ENCODE results near the gene TMEM171. TPM values are rescaled to one million over a fixed set of nuclear protein-coding genes. Genes with fewer than 3 reads are reported as not detected.

TMEM171 gene
- total and polyA plus RNA-seq, 2 of the 4 experiments (the other 2 are of a cell fraction), result 3.0 to 5.1 TPM

DNA sequence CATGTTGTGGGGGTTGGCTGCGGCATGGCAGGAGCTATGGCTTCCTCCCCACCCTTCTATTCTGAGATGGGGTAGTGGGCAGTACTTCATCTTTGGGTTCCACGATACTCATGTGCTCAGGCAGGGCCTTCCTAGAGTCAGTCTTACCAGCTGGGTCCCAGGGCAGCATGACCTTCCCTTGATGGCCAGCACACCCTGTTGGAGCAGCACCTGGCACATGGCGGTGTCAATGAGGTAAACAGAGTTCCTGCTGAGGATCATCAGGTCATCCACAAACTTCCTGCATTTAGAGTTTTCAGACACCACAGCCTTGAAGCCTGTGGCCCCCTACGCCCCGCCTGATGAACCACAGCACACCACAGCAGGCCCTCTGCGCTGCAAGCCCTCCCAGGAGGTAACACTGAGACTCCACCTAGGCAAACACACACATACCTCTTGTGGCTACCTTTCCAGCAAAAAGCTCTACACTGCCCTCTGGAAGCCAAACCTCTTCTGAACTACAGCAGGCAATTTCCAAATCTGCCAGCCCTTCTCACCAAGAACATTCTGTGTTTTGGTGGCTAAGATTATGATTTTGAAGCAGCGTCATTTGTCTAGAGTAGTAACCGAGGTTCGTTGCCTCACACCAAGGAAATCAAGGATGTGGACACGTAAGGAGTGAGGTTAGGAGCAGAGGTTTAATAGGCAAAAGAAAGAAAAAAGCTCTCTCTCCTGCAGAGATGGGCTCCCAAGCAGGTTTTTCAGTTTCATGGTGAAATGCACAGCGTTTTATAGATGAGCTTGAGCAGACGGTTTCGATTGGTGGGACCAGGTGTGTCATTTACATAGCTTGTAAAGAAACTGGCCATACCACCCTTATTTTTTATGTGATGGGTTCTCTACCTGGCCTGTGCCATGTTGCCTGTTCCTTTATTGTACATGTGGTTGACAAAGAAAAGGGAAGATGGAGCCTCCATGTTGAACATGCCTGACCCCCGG is 32.3 kb downstream of the TMEM171 start:
- Histone ChIP-seq H3K9me3 (ENCODE audit: control insufficient read depth, insufficient read depth, low read length) (no peaks in the 10 kb centered on the region), H3K27ac (ENCODE audit: insufficient read depth, low read length) (no peak overlapping the region), H2AK9ac (replicated peaks; ENCODE audit: low read depth, low read length, poor library complexity) (no peak overlapping the region), H3K14ac (replicated peaks; ENCODE audit: low read depth, low read length) (0 out of 2 replicates have a peak overlapping the region, but pooled peaks have one; percentile 13), H2BK15ac (ENCODE audit: low read depth, low read length) (no peak overlapping the region; the same call in 2 of the 3 replicates), H3K23ac (ENCODE audit: low read depth, low read length) (no peak overlapping the region), H2BK5ac (ENCODE audit: low read depth, low read length, poor library complexity, severe bottlenecking) (no peak overlapping the region), H3K4me2 (ENCODE audit: low read depth, low read length) (no peak overlapping the region), H4K91ac (ENCODE audit: insufficient read depth, low read depth, low read length) (no peak overlapping the region), H3K18ac (ENCODE audit: low read depth, low read length) (no peak overlapping the region), H3K79me1 (ENCODE audit: low read depth in 1 of 2, low read length in 2 of 2) (no peaks in the 10 kb centered on the region), H3K9me1 (ENCODE audit: insufficient read depth, low read length) (0 out of 2 replicates have a peak, but pooled peaks cover 3% of the 10 kb centered on the region), H3K4ac (ENCODE audit: low read depth, low read length) (peak overlapping the region; percentile 32), H3K27me3 (ENCODE audit: control insufficient read depth, insufficient read depth, low read length) (peaks cover 1% of the 10 kb centered on the region; the same call in 1 of the 2 replicates), H3K9ac (ENCODE audit: low read depth, low read length) (no peak overlapping the region), H3K36me3 (ENCODE audit: control insufficient read depth, insufficient read depth, low read length) (no peaks in the 10 kb centered on the region), H4K5ac (ENCODE audit: low read depth, low read length) (no peak overlapping the region), H2AFZ (replicated peaks; ENCODE audit: low read length, poor library complexity) (peak overlapping the region; percentile 27), H2BK120ac (ENCODE audit: low read depth, low read length) (no peak overlapping the region), H2BK20ac (ENCODE audit: low read depth, low read length) (no peak overlapping the region), H3K4me3 (ENCODE audit: insufficient read depth, low read depth, low read length) (no peak overlapping the region), H3K56ac (ENCODE audit: extremely low read depth, insufficient read depth, low read length) (no peak overlapping the region), H4K20me1 (ENCODE audit: insufficient read depth, low read length) (no peaks in the 10 kb centered on the region), H4K8ac (ENCODE audit: low read depth in 2 of 2, low read length in 2 of 2) (no peak overlapping the region), H3K4me1 (ENCODE audit: control insufficient read depth, insufficient read depth, low read length) (peaks cover 3% of the 10 kb centered on the region; the same call in 1 of the 2 replicates), H2AK5ac (ENCODE audit: low read depth, low read length) (peak overlapping the region; percentile 44; the same call in 1 of the 2 replicates)
- intact Hi-C loops (cut with micrococcal nuclease) (no loop called here), in situ Hi-C loops (cut with MboI; ENCODE audit: low sequenced_read_pairs) (no loop called here), dilution Hi-C loops (cut with HindIII; ENCODE audit: low sequenced_read_pairs, unreplicated experiment) (no loop called here)
- BruUV-seq (replicated peaks), result no TSS peak
- POLR2A ChIA-PET (ENCODE audit: unreplicated experiment), result no interaction called here
- WGBS, 2 experiments (ENCODE audit: extremely low coverage in 2 of 2, insufficient read length in 1 of 2), result 72% methylated on average over 9 of the region's 14 CpGs; no CpG with 5 or more reads in 1 of the 2 experiments
- CTCF ChIA-PET, result no interaction called here
- TF ChIP-seq MAZ (IDR thresholded peaks at IDR 0.05; ENCODE audit: borderline replicate concordance, low read depth, low read length) (no peak), SMC3 (IDR thresholded peaks at IDR 0.05; ENCODE audit: low read depth, low read length) (no peak), MAFK (IDR thresholded peaks at IDR 0.05; ENCODE audit: low read depth, low read length) (no peak), RCOR1 (IDR thresholded peaks at IDR 0.05; ENCODE audit: insufficient replicate concordance, low read length) (no peak), RAD21 (IDR thresholded peaks at IDR 0.05; ENCODE audit: low read length) (no peak), CEBPB (IDR thresholded peaks at IDR 0.05; ENCODE audit: low read depth, low read length) (no peak), RFX5 (IDR thresholded peaks at IDR 0.05; ENCODE audit: low read depth, low read length) (no peak)
- TF ChIP-seq, protein P1, sequence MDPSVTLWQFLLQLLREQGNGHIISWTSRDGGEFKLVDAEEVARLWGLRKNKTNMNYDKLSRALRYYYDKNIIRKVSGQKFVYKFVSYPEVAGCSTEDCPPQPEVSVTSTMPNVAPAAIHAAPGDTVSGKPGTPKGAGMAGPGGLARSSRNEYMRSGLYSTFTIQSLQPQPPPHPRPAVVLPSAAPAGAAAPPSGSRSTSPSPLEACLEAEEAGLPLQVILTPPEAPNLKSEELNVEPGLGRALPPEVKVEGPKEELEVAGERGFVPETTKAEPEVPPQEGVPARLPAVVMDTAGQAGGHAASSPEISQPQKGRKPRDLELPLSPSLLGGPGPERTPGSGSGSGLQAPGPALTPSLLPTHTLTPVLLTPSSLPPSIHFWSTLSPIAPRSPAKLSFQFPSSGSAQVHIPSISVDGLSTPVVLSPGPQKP (IDR thresholded peaks at IDR 0.05; ENCODE audit: borderline replicate concordance, low read depth, low read length), result no peak
- DNase-seq (no peak), ATAC-seq (ENCODE audit: low read depth) (no peak)
